ENCODE results near the gene TGM1.

- TF ChIP-seq CTCF (IDR thresholded peaks at IDR 0.05) (no peak), POLR2A (IDR thresholded peaks at IDR 0.05) (no peak)
These were observed 4.3 kb downstream of the TGM1 start for GRCh38 chr14:24258548-24259265.

Data from right lobe of liver (tissue), 4 donors.